ENCODE results near the gene CENPQ.
"Not testable (repeated sequence)": the region's sequence is repeated elsewhere in the genome, so short reads cannot be mapped to it uniquely, and the experiment has no call there.

The CENPQ gene

GRCh38 chr6:49462927-49463611 lies at the start of gene CENPQ, which contains the start of gene MMUT:
CENPQ (plus strand) TSS chr6:49463370; CDS start chr6:49470177, 6,807 bp downstream.
MMUT (minus strand) TSS chr6:49463253; CDS start chr6:49459466, 3,787 bp downstream.
- TF ChIP-seq ZNF274 (IDR thresholded peaks at IDR 0.05; ENCODE audit: low read depth, low read length): no peak

GRCh38 chr6:49415358-49415757 lies 47.8 kb upstream of the CENPQ start:
- TF ChIP-seq ZNF274 (IDR thresholded peaks at IDR 0.05; ENCODE audit: low read depth, low read length): no peak
- H3K4me3 ChIP-seq (ENCODE audit: low read length): no peak overlapping the region

More at GRCh38 chr6:49462927-49463611, at the start of gene CENPQ, which contains the start of gene MMUT:
- H3K4me3 ChIP-seq (ENCODE audit: low read length): peak within 1 kb of the TSS; percentile 87

GRCh38 chr6:49416195-49416594 lies 47.0 kb upstream of the CENPQ start:
- no peak overlapping the region for H3K4me3 ChIP-seq (ENCODE audit: low read length)
- no peak for TF ChIP-seq ZNF274 (IDR thresholded peaks at IDR 0.05; ENCODE audit: low read depth, low read length)

- H3K4me3 ChIP-seq (ENCODE audit: low read length): no peak overlapping the region
- no peak for TF ChIP-seq ZNF274 (IDR thresholded peaks at IDR 0.05; ENCODE audit: low read depth, low read length)
Observed at GRCh38 chr6:49423817-49424216, 39.4 kb upstream of the CENPQ start.

GRCh38 chr6:49430187-49430586 lies 33.0 kb upstream of the CENPQ start:
- TF ChIP-seq ZNF274 (IDR thresholded peaks at IDR 0.05; ENCODE audit: low read depth, low read length): no peak
- H3K4me3 ChIP-seq (ENCODE audit: low read length): no peak overlapping the region

- no peak overlapping the region for H3K4me3 ChIP-seq (ENCODE audit: low read length)
- no peak for TF ChIP-seq ZNF274 (IDR thresholded peaks at IDR 0.05; ENCODE audit: low read depth, low read length)
Observed at GRCh38 chr6:49430866-49431265, 32.3 kb upstream of the CENPQ start.

- TF ChIP-seq ZNF274 (IDR thresholded peaks at IDR 0.05; ENCODE audit: low read depth, low read length): no peak
- no peak overlapping the region for H3K4me3 ChIP-seq (ENCODE audit: low read length)
Observed at GRCh38 chr6:49453221-49453620, 9.9 kb upstream of the CENPQ start.

- no peak for TF ChIP-seq ZNF274 (IDR thresholded peaks at IDR 0.05; ENCODE audit: low read depth, low read length)
- H3K4me3 ChIP-seq (ENCODE audit: low read length): no peak overlapping the region
Observed at GRCh38 chr6:49454787-49455709, 8.1 kb upstream of the CENPQ start.

- TF ChIP-seq ZNF274 (IDR thresholded peaks at IDR 0.05; ENCODE audit: low read depth, low read length): no peak
- H3K4me3 ChIP-seq (ENCODE audit: low read length): no peak overlapping the region
Observed at GRCh38 chr6:49457771-49458170, 5.4 kb upstream of the CENPQ start.

GRCh38 chr6:49462071-49462470 lies 1.1 kb upstream of the CENPQ start:
- TF ChIP-seq ZNF274 (IDR thresholded peaks at IDR 0.05; ENCODE audit: low read depth, low read length): no peak
- H3K4me3 ChIP-seq (ENCODE audit: low read length): peak overlapping the region; percentile 87; the same call in 1 of the 2 replicates

GRCh38 chr6:49462599-49462926 lies 607 bp upstream of the CENPQ start:
- peak overlapping the region; percentile 87 for H3K4me3 ChIP-seq (ENCODE audit: low read length)
- no peak for TF ChIP-seq ZNF274 (IDR thresholded peaks at IDR 0.05; ENCODE audit: low read depth, low read length)

GRCh38 chr6:49463612-49463967 lies 420 bp downstream of the CENPQ start:
- H3K4me3 ChIP-seq (ENCODE audit: low read length): peak overlapping the region; percentile 87
- TF ChIP-seq ZNF274 (IDR thresholded peaks at IDR 0.05; ENCODE audit: low read depth, low read length): no peak

GRCh38 chr6:49464691-49465090 lies 1.5 kb downstream of the CENPQ start:
- H3K4me3 ChIP-seq (ENCODE audit: low read length): peak overlapping the region; percentile 87; the same call in 1 of the 2 replicates
- no peak for TF ChIP-seq ZNF274 (IDR thresholded peaks at IDR 0.05; ENCODE audit: low read depth, low read length)

- H3K4me3 ChIP-seq (ENCODE audit: low read length): no peak overlapping the region
- no peak for TF ChIP-seq ZNF274 (IDR thresholded peaks at IDR 0.05; ENCODE audit: low read depth, low read length)
Observed at GRCh38 chr6:49468042-49468441, 4.9 kb downstream of the CENPQ start.

GRCh38 chr6:49476564-49476963 lies 13.4 kb downstream of the CENPQ start:
- H3K4me3 ChIP-seq (ENCODE audit: low read length): not testable (repeated sequence)

Data from GM08714 (cell line).